ENCODE data around the gene LTN1. TPM values are rescaled to one million over a fixed set of nuclear protein-coding genes. Genes with fewer than 3 reads are reported as not detected.

Gene LTN1
- total RNA-seq, 1 experiment from 2014 or later, result 23.9 TPM

DNA sequence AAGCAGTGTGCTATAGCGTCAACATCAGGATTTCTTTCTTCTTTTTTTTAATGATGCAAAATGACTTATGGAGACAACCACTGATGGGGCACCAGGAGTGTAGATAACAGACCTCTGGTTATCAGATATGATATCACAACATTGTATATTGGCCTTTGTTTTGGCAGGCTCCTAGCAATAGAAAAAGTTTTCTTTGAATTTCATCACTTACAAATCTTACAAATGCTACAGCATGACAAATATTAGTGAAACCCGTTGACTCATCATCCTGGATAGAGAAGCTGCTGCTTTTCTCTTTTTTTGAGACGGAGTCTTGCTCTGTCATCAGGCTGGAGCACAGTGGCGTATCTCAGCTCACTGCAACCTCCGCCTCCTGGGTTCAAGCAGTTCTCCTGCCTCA, 92.9 kb downstream of the LTN1 start:
- Histone ChIP-seq H4K5ac (ENCODE audit: insufficient read length, low read depth, low read length) (no peak overlapping the region), H2AFZ (ENCODE audit: low read length) (no peak overlapping the region), H3K4me2 (ENCODE audit: insufficient read depth, insufficient read length, low read length) (no peak overlapping the region), H3K23ac (ENCODE audit: insufficient read length, low read depth, low read length) (no peak overlapping the region), H2BK15ac (ENCODE audit: low read depth, low read length) (no peak overlapping the region), H2BK5ac (ENCODE audit: insufficient read length, low read length) (no peak overlapping the region), H2BK120ac (ENCODE audit: low read depth, low read length, poor library complexity, severe bottlenecking) (no peak overlapping the region), H3K79me1 (ENCODE audit: insufficient read depth, low read depth, low read length, poor library complexity, severe bottlenecking) (no peaks in the 10 kb centered on the region), H3K27me3 (ENCODE audit: insufficient read depth, low read length) (no peaks in the 10 kb centered on the region), H3K79me2 (ENCODE audit: insufficient read depth, low read length) (no peaks in the 10 kb centered on the region), H3K18ac (ENCODE audit: insufficient read length, low read depth, low read length) (no peak overlapping the region), H3K23me2 (ENCODE audit: insufficient read length, low read depth, low read length, poor library complexity, severe bottlenecking) (no peaks in the 10 kb centered on the region), H2BK12ac (ENCODE audit: insufficient read length, low read depth, low read length) (no peak overlapping the region), H3K27ac (ENCODE audit: insufficient read length, low read depth, low read length) (no peak overlapping the region), H3K4ac (ENCODE audit: low read depth, low read length) (no peak overlapping the region), H3K4me1 (ENCODE audit: insufficient read depth, low read length) (no peaks in the 10 kb centered on the region), H3K9ac (ENCODE audit: extremely low read depth, insufficient read length, low read length) (no peak overlapping the region), H4K20me1 (ENCODE audit: control insufficient read depth, insufficient read depth, insufficient read length) (no peaks in the 10 kb centered on the region), H3K14ac (ENCODE audit: insufficient read depth, low read length) (no peak overlapping the region), H3K9me3 (ENCODE audit: control insufficient read depth, low read depth, low read length) (no peaks in the 10 kb centered on the region), H3T11ph (ENCODE audit: low read length) (no peak overlapping the region), H2AK5ac (ENCODE audit: insufficient read length, low read length) (no peak overlapping the region), H4K8ac (replicated peaks; ENCODE audit: insufficient read length, low read depth, low read length) (no peak overlapping the region), H3K56ac (ENCODE audit: insufficient read length, low read depth, low read length) (no peak overlapping the region), H2BK20ac (ENCODE audit: low read depth, low read length, poor library complexity, severe bottlenecking) (no peak overlapping the region), H4K91ac (ENCODE audit: insufficient read length, low read depth, low read length) (no peak overlapping the region)
- Mint-ChIP-seq H3K27ac (no peak overlapping the region), H3K4me3 (no peak overlapping the region), H3K36me3 (ENCODE audit: insufficient read depth in 1 of 3, low read depth in 3 of 3) (no peaks in the 10 kb centered on the region), H3K27me3 (ENCODE audit: low read depth) (peaks cover 1% of the 10 kb centered on the region; the same call in 1 of the 2 replicates), H3K4me1 (no peaks in the 10 kb centered on the region; a peak in 1 of 4 replicates), H3K9me3 (peaks cover 0 to 3% of the 10 kb centered on the region in 2 experiments; a peak in 3 of 5 replicates)
- WGBS (ENCODE audit: extremely low coverage, insufficient read length, low lambda C conversion rate), result no CpG with 5 or more reads among the region's 5 CpGs
- DNase-seq, result no peak
- TF ChIP-seq, protein P1, sequence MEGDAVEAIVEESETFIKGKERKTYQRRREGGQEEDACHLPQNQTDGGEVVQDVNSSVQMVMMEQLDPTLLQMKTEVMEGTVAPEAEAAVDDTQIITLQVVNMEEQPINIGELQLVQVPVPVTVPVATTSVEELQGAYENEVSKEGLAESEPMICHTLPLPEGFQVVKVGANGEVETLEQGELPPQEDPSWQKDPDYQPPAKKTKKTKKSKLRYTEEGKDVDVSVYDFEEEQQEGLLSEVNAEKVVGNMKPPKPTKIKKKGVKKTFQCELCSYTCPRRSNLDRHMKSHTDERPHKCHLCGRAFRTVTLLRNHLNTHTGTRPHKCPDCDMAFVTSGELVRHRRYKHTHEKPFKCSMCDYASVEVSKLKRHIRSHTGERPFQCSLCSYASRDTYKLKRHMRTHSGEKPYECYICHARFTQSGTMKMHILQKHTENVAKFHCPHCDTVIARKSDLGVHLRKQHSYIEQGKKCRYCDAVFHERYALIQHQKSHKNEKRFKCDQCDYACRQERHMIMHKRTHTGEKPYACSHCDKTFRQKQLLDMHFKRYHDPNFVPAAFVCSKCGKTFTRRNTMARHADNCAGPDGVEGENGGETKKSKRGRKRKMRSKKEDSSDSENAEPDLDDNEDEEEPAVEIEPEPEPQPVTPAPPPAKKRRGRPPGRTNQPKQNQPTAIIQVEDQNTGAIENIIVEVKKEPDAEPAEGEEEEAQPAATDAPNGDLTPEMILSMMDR (conservative IDR thresholded peaks at IDR 0.05), result no peak

Measured in H9 (cell line).